Measurements from ENCODE around the gene NDUFAF5.

GRCh38 chr20:13844296-13844695 lies 59.5 kb downstream of the NDUFAF5 start:
- no peak for TF ChIP-seq POLR2A (IDR thresholded peaks at IDR 0.05)
- TF ChIP-seq CTCF (IDR thresholded peaks at IDR 0.05) = no peak

Measured in ovary (tissue), 3 donors.